ENCODE measurements around the gene KCTD19. TPM values are rescaled to one million over a fixed set of nuclear protein-coding genes. Genes with fewer than 3 reads are reported as not detected.
A peak's percentile ranks its signal among the peaks of the same experiment; 100 is the strongest.

The KCTD19 gene
- total RNA-seq, 1 experiment from 2014 or later = 3.8 TPM

DNA sequence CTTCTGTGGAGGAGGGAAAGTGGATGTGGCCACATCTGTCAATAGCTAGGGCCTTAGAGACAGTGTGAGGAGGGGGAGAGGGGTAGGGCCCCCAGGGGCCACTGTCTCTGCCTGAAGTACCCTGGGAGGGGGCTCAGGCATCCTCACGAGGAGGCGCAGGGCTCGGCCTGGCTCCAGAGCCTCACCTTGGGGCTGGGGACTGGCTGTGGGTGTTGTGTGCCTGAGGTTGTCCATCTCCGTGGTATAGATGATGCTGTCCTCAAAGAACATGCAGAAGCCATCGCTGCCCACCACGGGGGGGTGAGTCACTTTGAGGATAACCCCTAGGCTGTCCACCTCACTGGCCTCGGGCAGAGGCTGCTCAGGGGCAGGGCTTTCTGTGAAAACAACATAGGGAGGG, 35.1 kb downstream of the KCTD19 start:
- H3K27ac Mint-ChIP-seq (ENCODE audit: unreplicated experiment) = no peak overlapping the region
- H3K9me3 Mint-ChIP-seq (ENCODE audit: low read depth, unreplicated experiment) = no peaks in the 10 kb centered on the region
- intact Hi-C loops (cut with micrococcal nuclease; ENCODE audit: unreplicated experiment) = no loop called here
- CTCF ChIA-PET = no interaction called here
- H3K4me3 Mint-ChIP-seq (ENCODE audit: low read depth, unreplicated experiment) = no peak overlapping the region
- H3K27me3 Mint-ChIP-seq (ENCODE audit: unreplicated experiment) = peaks cover 38% of the 10 kb centered on the region
- no peak for DNase-seq
- no TSS peak for BruUV-seq (replicated peaks)
- peaks cover 4% of the 10 kb centered on the region for H3K4me1 Mint-ChIP-seq (ENCODE audit: low read depth, unreplicated experiment)
- H3K36me3 Mint-ChIP-seq (ENCODE audit: insufficient read depth, unreplicated experiment) = no peaks in the 10 kb centered on the region
- TF ChIP-seq, protein P1, sequence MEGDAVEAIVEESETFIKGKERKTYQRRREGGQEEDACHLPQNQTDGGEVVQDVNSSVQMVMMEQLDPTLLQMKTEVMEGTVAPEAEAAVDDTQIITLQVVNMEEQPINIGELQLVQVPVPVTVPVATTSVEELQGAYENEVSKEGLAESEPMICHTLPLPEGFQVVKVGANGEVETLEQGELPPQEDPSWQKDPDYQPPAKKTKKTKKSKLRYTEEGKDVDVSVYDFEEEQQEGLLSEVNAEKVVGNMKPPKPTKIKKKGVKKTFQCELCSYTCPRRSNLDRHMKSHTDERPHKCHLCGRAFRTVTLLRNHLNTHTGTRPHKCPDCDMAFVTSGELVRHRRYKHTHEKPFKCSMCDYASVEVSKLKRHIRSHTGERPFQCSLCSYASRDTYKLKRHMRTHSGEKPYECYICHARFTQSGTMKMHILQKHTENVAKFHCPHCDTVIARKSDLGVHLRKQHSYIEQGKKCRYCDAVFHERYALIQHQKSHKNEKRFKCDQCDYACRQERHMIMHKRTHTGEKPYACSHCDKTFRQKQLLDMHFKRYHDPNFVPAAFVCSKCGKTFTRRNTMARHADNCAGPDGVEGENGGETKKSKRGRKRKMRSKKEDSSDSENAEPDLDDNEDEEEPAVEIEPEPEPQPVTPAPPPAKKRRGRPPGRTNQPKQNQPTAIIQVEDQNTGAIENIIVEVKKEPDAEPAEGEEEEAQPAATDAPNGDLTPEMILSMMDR (IDR thresholded peaks at IDR 0.05; ENCODE audit: unreplicated experiment) = no peak

DNA sequence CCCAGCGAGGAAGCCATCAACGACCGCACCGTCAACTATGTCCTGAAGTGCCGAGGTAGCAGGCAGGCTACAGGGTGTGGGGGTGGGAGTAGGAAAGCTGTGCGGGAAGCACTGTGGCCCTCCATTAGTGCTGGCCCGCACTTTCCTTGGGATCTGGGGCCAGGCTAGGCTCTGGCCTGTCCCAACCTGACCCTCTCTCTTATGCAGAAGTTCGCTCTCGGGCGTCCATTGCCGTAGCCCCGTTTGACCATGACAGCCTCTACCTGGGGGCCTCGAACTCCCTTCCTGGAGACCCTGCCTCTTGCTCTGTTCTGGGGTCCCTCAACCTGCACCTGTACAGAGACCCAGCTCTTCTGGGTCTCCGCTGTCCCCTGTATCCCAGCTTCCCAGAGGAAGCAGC, 38.6 kb downstream of the KCTD19 start:
- Mint-ChIP-seq H3K4me3 (ENCODE audit: low read depth, unreplicated experiment) (no peak overlapping the region), H3K27me3 (ENCODE audit: unreplicated experiment) (peaks cover 19% of the 10 kb centered on the region), H3K9me3 (ENCODE audit: low read depth, unreplicated experiment) (no peaks in the 10 kb centered on the region), H3K27ac (ENCODE audit: unreplicated experiment) (no peak overlapping the region), H3K4me1 (ENCODE audit: low read depth, unreplicated experiment) (peaks cover 9% of the 10 kb centered on the region), H3K36me3 (ENCODE audit: insufficient read depth, unreplicated experiment) (no peaks in the 10 kb centered on the region)
- TF ChIP-seq, protein P1 (IDR thresholded peaks at IDR 0.05; ENCODE audit: unreplicated experiment) = no peak
- no peak for DNase-seq
- CTCF ChIA-PET = interaction anchor here (0.8 kb wide), 1 partner anchor 27 kb away, joined by 3 read pairs; no protein-coding TSS in a partner anchor
- intact Hi-C loops (cut with micrococcal nuclease; ENCODE audit: unreplicated experiment) = no loop called here
- no TSS peak for BruUV-seq (replicated peaks)

DNA sequence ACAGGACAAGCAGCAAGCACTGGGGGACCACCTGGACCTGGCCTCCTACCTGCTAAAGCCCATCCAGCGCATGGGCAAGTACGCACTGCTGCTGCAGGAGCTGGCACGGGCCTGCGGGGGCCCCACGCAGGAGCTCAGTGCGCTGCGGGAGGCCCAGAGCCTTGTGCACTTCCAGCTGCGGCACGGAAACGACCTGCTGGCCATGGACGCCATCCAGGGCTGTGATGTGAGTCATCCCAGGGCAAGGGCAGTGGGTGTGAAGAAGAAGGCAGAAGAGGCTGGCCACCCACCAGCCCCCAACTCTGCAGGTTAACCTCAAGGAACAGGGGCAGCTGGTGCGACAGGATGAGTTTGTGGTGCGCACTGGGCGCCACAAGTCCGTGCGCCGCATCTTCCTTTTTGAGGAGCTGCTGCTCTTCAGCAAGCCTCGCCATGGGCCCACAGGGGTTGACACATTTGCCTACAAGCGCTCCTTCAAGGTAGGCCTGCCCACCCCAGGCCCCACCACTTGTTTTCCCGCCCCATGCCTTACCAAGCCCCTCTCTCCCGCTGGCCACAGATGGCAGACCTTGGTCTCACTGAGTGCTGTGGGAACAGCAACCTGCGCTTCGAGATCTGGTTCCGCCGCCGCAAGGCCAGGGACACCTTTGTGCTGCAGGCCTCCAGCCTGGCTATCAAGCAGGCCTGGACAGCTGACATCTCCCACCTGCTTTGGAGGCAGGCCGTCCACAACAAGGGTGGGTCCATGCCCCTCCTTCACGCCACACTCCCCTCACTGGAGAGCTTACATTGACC, 39.9 kb downstream of the KCTD19 start:
- H3K36me3 Mint-ChIP-seq (ENCODE audit: insufficient read depth, unreplicated experiment) = no peaks in the 10 kb centered on the region
- H3K27ac Mint-ChIP-seq (ENCODE audit: unreplicated experiment) = no peak overlapping the region
- intact Hi-C loops (cut with micrococcal nuclease; ENCODE audit: unreplicated experiment) = no loop called here
- peaks cover 9% of the 10 kb centered on the region for H3K4me1 Mint-ChIP-seq (ENCODE audit: low read depth, unreplicated experiment)
- CTCF ChIA-PET = interaction anchor here (0.8 to 4.5 kb wide), 5 partner anchors 10 to 41 kb away, joined by 3 to 68 read pairs (median 9); partner anchors contain the start of genes FHOD1, KCTD19, LRRC36 and SLC9A5
- BruUV-seq (replicated peaks) = no TSS peak
- H3K27me3 Mint-ChIP-seq (ENCODE audit: unreplicated experiment) = peaks cover 10% of the 10 kb centered on the region
- no peak overlapping the region for H3K4me3 Mint-ChIP-seq (ENCODE audit: low read depth, unreplicated experiment)
- H3K9me3 Mint-ChIP-seq (ENCODE audit: low read depth, unreplicated experiment) = no peaks in the 10 kb centered on the region
- TF ChIP-seq, protein P1 (IDR thresholded peaks at IDR 0.05; ENCODE audit: unreplicated experiment) = no peak
- no peak for DNase-seq

DNA sequence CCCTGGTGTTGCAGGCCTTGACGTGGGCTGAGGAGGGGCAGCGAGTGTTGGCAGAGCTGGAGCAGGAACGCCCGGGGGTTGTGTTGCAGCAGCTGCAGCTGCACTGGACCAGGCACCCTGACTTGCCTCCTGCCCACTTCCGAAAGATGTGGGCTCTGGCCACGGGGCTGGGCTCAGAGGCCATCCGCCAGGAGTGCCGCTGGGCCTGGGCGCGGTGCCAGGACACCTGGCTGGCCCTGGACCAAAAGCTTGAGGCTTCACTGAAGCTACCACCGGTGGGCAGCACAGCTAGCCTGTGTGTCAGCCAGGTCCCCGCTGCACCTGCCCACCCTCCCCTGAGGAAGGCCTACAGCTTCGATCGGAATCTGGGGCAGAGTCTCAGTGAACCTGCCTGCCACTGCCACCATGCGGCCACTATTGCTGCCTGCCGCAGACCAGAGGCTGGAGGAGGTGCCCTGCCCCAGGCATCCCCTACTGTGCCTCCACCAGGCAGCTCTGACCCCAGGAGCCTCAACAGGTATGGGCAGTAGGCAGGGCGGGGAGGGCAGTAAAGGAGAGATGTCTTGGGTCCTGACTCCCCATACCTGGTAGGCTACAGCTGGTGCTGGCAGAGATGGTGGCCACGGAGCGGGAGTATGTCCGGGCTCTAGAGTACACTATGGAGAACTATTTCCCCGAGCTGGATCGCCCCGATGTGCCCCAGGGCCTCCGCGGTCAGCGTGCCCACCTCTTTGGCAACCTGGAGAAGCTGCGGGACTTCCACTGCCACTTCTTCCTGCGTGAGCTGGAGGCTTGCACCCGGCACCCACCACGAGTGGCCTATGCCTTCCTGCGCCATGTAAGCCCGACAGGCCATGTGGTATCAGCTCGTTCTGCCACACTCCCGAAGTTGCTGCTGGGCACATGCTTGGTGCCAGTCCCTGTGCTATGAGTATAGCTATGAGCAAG, 41.6 kb downstream of the KCTD19 start:
- Mint-ChIP-seq H3K4me3 (ENCODE audit: low read depth, unreplicated experiment) (no peak overlapping the region), H3K4me1 (ENCODE audit: low read depth, unreplicated experiment) (peaks cover 9% of the 10 kb centered on the region), H3K36me3 (ENCODE audit: insufficient read depth, unreplicated experiment) (no peaks in the 10 kb centered on the region), H3K27ac (ENCODE audit: unreplicated experiment) (no peak overlapping the region), H3K9me3 (ENCODE audit: low read depth, unreplicated experiment) (no peaks in the 10 kb centered on the region), H3K27me3 (ENCODE audit: unreplicated experiment) (peaks cover 10% of the 10 kb centered on the region)
- intact Hi-C loops (cut with micrococcal nuclease; ENCODE audit: unreplicated experiment) = no loop called here
- TF ChIP-seq, protein P1 (IDR thresholded peaks at IDR 0.05; ENCODE audit: unreplicated experiment) = peak; percentile 85
- BruUV-seq (replicated peaks) = no TSS peak
- DNase-seq = peak; percentile 86
- CTCF ChIA-PET = interaction anchor here (0.6 to 4.5 kb wide), 25 partner anchors 8 to 581 kb away, joined by 3 to 68 read pairs (median 4); partner anchors contain the start of genes FHOD1, KCTD19, LRRC36 and SLC9A5

Data from Calu3 (cell line).